Prostate gland (tissue), 2 donors: ENCODE measurements around the gene PRRG2. TPM values are rescaled to one million over a fixed set of nuclear protein-coding genes. Genes with fewer than 3 reads are reported as not detected.
"Not testable (repeated sequence)": the region's sequence is repeated elsewhere in the genome, so short reads cannot be mapped to it uniquely, and the experiment has no call there.

Experiments used
- DNase-seq: peaks from one replicate; pipeline ENCODE4 v3.0.0-alpha.2; 2019; ENCODE audit warnings: low spot score
- H3K27ac ChIP-seq, 2 donors: fragments of 200-600 bp; sonication (generic); 2 replicates each; pipeline ENCODE4 v1.5.1; 2017 to 2019
- H3K27me3 ChIP-seq: fragments of 200-600 bp; sonication (generic); replicated peaks from 2 replicates; pipeline ENCODE4 v1.5.1; 2019; ENCODE audit not compliant: insufficient read depth
- H3K36me3 ChIP-seq, 2 donors: fragments of 200-600 bp; sonication (generic); 1 replicate in 1 of 2; 2 replicates in 1 of 2; pipeline versions ENCODE4 v1.5.1 to v1.8.1; 2017 to 2019
- H3K4me1 ChIP-seq: fragments of 200-600 bp; sonication (generic); replicated peaks from 2 replicates; pipeline ENCODE4 v1.5.1; 2019
- H3K4me3 ChIP-seq, 2 donors: fragments of 200-600 bp; sonication (generic); 2 replicates each; pipeline ENCODE4 v1.5.1; 2017 to 2019
- H3K9me3 ChIP-seq: fragments of 200-600 bp; sonication (generic); 2 replicates; pipeline ENCODE4 v1.5.1; 2017
- CTCF ChIP-seq, 4 experiments: fragments of 200-600 bp in 2 of 4; fragments of 450-650 bp in 2 of 4; sonication (generic) in 2 of 4; IDR thresholded peaks; 1 replicate in 3 of 4; 2 replicates in 1 of 4; pipeline ENCODE4 v1.5.1; 2016 to 2019; ENCODE audit warnings: antibody characterized with exemption in 4 of 4, mild to moderate bottlenecking in 2 of 4, moderate library complexity in 2 of 4
- POLR2A ChIP-seq: fragments of 450-650 bp; IDR thresholded peaks from one replicate; pipeline ENCODE4 v1.6.1; 2016; ENCODE audit warnings: antibody characterized with exemption, mild to moderate bottlenecking
- POLR2AphosphoS5 ChIP-seq: sonication (generic); formaldehyde crosslinking; IDR thresholded peaks from one replicate; pipeline ENCODE4 v1.6.1; 2017; ENCODE audit warnings: antibody characterized with exemption
- WGBS: methylation state at CpG from one replicate; pipeline ENCODE4 v1.1.5; 2018; 5-methylcytosine and 5-hydroxymethylcytosine counted together
- intact Hi-C: fragments of 100-400 bp; cut with DNase I; formaldehyde crosslinking; loops from one replicate; pipeline ENCODE4 v1.14.2; 2022
- total RNA-seq, 2 donors: library from RNA; depleted of rRNA; stranded (reverse); fragments of >200 nt; gene quantifications; one replicate each; pipeline ENCODE4 v1.1.0, GENCODE V29; 2016

Gene PRRG2
- total RNA-seq, 2 donors from 2014 or later: 8.1 to 22.5 TPM

GRCh38 chr19:49616945-49617344 lies 35.8 kb downstream of the PRRG2 start:
- no peak overlapping the region for H3K27ac ChIP-seq
- peaks cover 6% of the 10 kb centered on the region for H3K4me1 ChIP-seq
- H3K36me3 ChIP-seq: peaks cover 13 to 17% of the 10 kb centered on the region in 2 donors
- no peaks in the 10 kb centered on the region for H3K9me3 ChIP-seq
- intact Hi-C loops: no loop called here
- DNase-seq: no peak
- H3K27me3 ChIP-seq: no peaks in the 10 kb centered on the region
- 94% methylated on average over 7 of the region's 7 CpGs for WGBS
- H3K4me3 ChIP-seq: no peak overlapping the region
- TF ChIP-seq CTCF (IDR thresholded peaks at IDR 0.05) (no peak), POLR2AphosphoS5 (no peak), POLR2A (no peak)

- intact Hi-C loops, H3K27ac ChIP-seq, H3K9me3 ChIP-seq, H3K4me3 ChIP-seq, DNase-seq, H3K4me1 ChIP-seq, H3K27me3 ChIP-seq: not testable (repeated sequence)
- 93% methylated on average over 13 of the region's 13 CpGs for WGBS
- peaks cover 13 to 17% of the 10 kb centered on the region in 2 donors for H3K36me3 ChIP-seq
These were observed 36.7 kb downstream of the PRRG2 start for GRCh38 chr19:49617860-49618259.

- no peaks in the 10 kb centered on the region for H3K27me3 ChIP-seq
- H3K4me3 ChIP-seq: no peak overlapping the region
- no peaks in the 10 kb centered on the region for H3K4me1 ChIP-seq
- TF ChIP-seq POLR2AphosphoS5 (no peak), POLR2A (no peak), CTCF (IDR thresholded peaks at IDR 0.05) (no peak)
- 78% methylated on average over 24 of the region's 27 CpGs for WGBS
- H3K36me3 ChIP-seq: peaks cover 4 to 5% of the 10 kb centered on the region in 2 donors
- no peaks in the 10 kb centered on the region for H3K9me3 ChIP-seq
- no peak overlapping the region for H3K27ac ChIP-seq
- no peak for DNase-seq
- intact Hi-C loops: no loop called here
These were observed 44.1 kb downstream of the PRRG2 start for GRCh38 chr19:49624967-49625910.

- H3K27ac ChIP-seq: no peak overlapping the region
- peaks cover 0 to 5% of the 10 kb centered on the region in 2 donors for H3K36me3 ChIP-seq
- WGBS: 67% methylated on average over 11 of the region's 11 CpGs
- no peaks in the 10 kb centered on the region for H3K9me3 ChIP-seq
- H3K4me1 ChIP-seq: peaks cover 5% of the 10 kb centered on the region
- no peaks in the 10 kb centered on the region for H3K27me3 ChIP-seq
- no peak for TF ChIP-seq POLR2AphosphoS5
- no peak for TF ChIP-seq POLR2A
- no peak for TF ChIP-seq CTCF (IDR thresholded peaks at IDR 0.05)
- intact Hi-C loops: no loop called here
- no peak for DNase-seq
- no peak overlapping the region for H3K4me3 ChIP-seq
These were observed 45.1 kb downstream of the PRRG2 start for GRCh38 chr19:49626226-49626625.

GRCh38 chr19:49629659-49630058 lies 48.5 kb downstream of the PRRG2 start:
- DNase-seq: no peak
- H3K9me3 ChIP-seq: no peaks in the 10 kb centered on the region
- no peak for TF ChIP-seq POLR2AphosphoS5
- TF ChIP-seq POLR2A: no peak
- TF ChIP-seq CTCF (IDR thresholded peaks at IDR 0.05): no peak
- H3K4me1 ChIP-seq: peaks cover 5% of the 10 kb centered on the region
- H3K27me3 ChIP-seq: no peaks in the 10 kb centered on the region
- no peak overlapping the region for H3K4me3 ChIP-seq
- H3K36me3 ChIP-seq: peaks cover 0 to 5% of the 10 kb centered on the region in 2 donors
- intact Hi-C loops: no loop called here
- WGBS: 91% methylated on average over 9 of the region's 9 CpGs
- H3K27ac ChIP-seq: no peak overlapping the region
